HepG2 (cell line): Measurements from ENCODE around the gene PPM1M. TPM values are rescaled to one million over a fixed set of nuclear protein-coding genes. Genes with fewer than 3 reads are reported as not detected.

Source experiments
- CENPT ChIP-seq: sonication (generic); formaldehyde crosslinking; IDR thresholded peaks from 2 replicates; pipeline ENCODE4 v1.8.0; 2022; ENCODE audit warnings: low read depth, mild to moderate bottlenecking, moderate library complexity, missing genetic modification reagents
- DNMT3B ChIP-seq: conservative IDR thresholded peaks from 2 replicates; pipeline ENCODE4 v1.6.1; 2016; ENCODE audit warnings: missing biosample characterization, control low read depth
- FOXK1 ChIP-seq: sonication (generic); formaldehyde crosslinking; IDR thresholded peaks from 2 replicates; pipeline ENCODE4 v1.4.0; 2020; ENCODE audit warnings: low read depth, missing genetic modification reagents, borderline replicate concordance
- FOXO1 ChIP-seq: sonication (generic); formaldehyde crosslinking; IDR thresholded peaks from 2 replicates; pipeline ENCODE4 v1.4.0; 2020; ENCODE audit warnings: missing genetic modification reagents
- IKZF1 ChIP-seq: fragments of 450-650 bp; IDR thresholded peaks from 2 replicates; pipeline ENCODE4 v1.7.1; 2016
- IKZF5 ChIP-seq: IDR thresholded peaks from 2 replicates; pipeline ENCODE4 v1.6.1; 2018; ENCODE audit warnings: missing genetic modification reagents, mild to moderate bottlenecking, missing compliant biosample characterization
- KDM2A ChIP-seq: sonication (generic); formaldehyde crosslinking; IDR thresholded peaks from 2 replicates; pipeline ENCODE4 v1.4.0; 2020; ENCODE audit warnings: low read depth, missing genetic modification reagents, borderline replicate concordance
- KMT2B ChIP-seq: IDR thresholded peaks from 2 replicates; pipeline ENCODE4 v1.6.1; 2016; ENCODE audit warnings: missing genetic modification reagents, missing compliant biosample characterization
- MAX ChIP-seq: IDR thresholded peaks from 2 replicates; pipeline ENCODE4 v1.6.1; 2012; ENCODE audit warnings: inconsistent platforms
- MIER3 ChIP-seq: IDR thresholded peaks from 2 replicates; pipeline ENCODE4 v1.6.1; 2016; ENCODE audit warnings: missing compliant biosample characterization, borderline replicate concordance
- MXD1 ChIP-seq: sonication (generic); formaldehyde crosslinking; IDR thresholded peaks from 2 replicates; pipeline ENCODE4 v1.4.0; 2020; ENCODE audit warnings: mild to moderate bottlenecking, missing genetic modification reagents
- MYC ChIP-seq: sonication (generic); formaldehyde crosslinking; IDR thresholded peaks from 2 replicates; pipeline ENCODE4 v1.9.0; 2021; ENCODE audit warnings: missing genetic modification reagents, borderline replicate concordance
- NFE2L1 ChIP-seq: sonication (generic); formaldehyde crosslinking; IDR thresholded peaks from 2 replicates; pipeline ENCODE4 v1.4.0; 2020; ENCODE audit warnings: missing genetic modification reagents, mild to moderate bottlenecking, borderline replicate concordance
- NFKB2 ChIP-seq: sonication (generic); formaldehyde crosslinking; IDR thresholded peaks from 2 replicates; pipeline ENCODE4 v1.4.0; 2020; ENCODE audit warnings: missing genetic modification reagents, borderline replicate concordance
- POGZ ChIP-seq: sonication (generic); formaldehyde crosslinking; IDR thresholded peaks from 2 replicates; pipeline ENCODE4 v1.4.0; 2020; ENCODE audit warnings: mild to moderate bottlenecking, missing genetic modification reagents
- RAD51 ChIP-seq: fragments of 450-650 bp; IDR thresholded peaks from 2 replicates; pipeline ENCODE4 v1.6.1; 2016; ENCODE audit warnings: borderline replicate concordance
- SMAD1 ChIP-seq: sonication (generic); formaldehyde crosslinking; IDR thresholded peaks from 2 replicates; pipeline ENCODE4 v1.4.0; 2020; ENCODE audit warnings: missing genetic modification reagents, low read depth, mild to moderate bottlenecking, borderline replicate concordance
- ZBTB44 ChIP-seq: sonication (generic); formaldehyde crosslinking; IDR thresholded peaks from 2 replicates; pipeline ENCODE4 v1.4.0; 2020; ENCODE audit warnings: missing genetic modification reagents
- ZC3H13 ChIP-seq: sonication (generic); formaldehyde crosslinking; IDR thresholded peaks from 2 replicates; pipeline ENCODE4 v1.8.1; 2023; ENCODE audit warnings: mild to moderate bottlenecking, missing genetic modification reagents, moderate library complexity
- ZFP36L2 ChIP-seq: sonication (generic); formaldehyde crosslinking; IDR thresholded peaks from 2 replicates; pipeline ENCODE4 v1.4.0; 2020; ENCODE audit warnings: missing genetic modification reagents
- ZFP90 ChIP-seq: sonication (generic); formaldehyde crosslinking; IDR thresholded peaks from 2 replicates; pipeline ENCODE4 v1.8.0; 2022; ENCODE audit warnings: missing genetic modification reagents, mild to moderate bottlenecking, inconsistent platforms, borderline replicate concordance
- ZNF17 ChIP-seq: sonication (generic); formaldehyde crosslinking; IDR thresholded peaks from 2 replicates; pipeline ENCODE4 v1.5.0; 2020; ENCODE audit warnings: mild to moderate bottlenecking, missing genetic modification reagents
- ZNF235 ChIP-seq: sonication (generic); formaldehyde crosslinking; IDR thresholded peaks from 2 replicates; pipeline ENCODE4 v1.8.1; 2023; ENCODE audit warnings: mild to moderate bottlenecking, missing genetic modification reagents, borderline replicate concordance
- ZNF431 ChIP-seq: sonication (generic); formaldehyde crosslinking; IDR thresholded peaks from 2 replicates; pipeline ENCODE4 v1.9.0; 2022; ENCODE audit warnings: missing genetic modification reagents, low read depth, mild to moderate bottlenecking, borderline replicate concordance
- ZNF44 ChIP-seq: sonication (generic); formaldehyde crosslinking; IDR thresholded peaks from 2 replicates; pipeline ENCODE4 v1.5.1; 2020; ENCODE audit warnings: mild to moderate bottlenecking, missing genetic modification reagents
- ZNF513 ChIP-seq: sonication (generic); formaldehyde crosslinking; conservative IDR thresholded peaks from 2 replicates; pipeline ENCODE4 v1.5.0; 2020; ENCODE audit warnings: missing genetic modification reagents
- ZNF720 ChIP-seq: sonication (generic); formaldehyde crosslinking; IDR thresholded peaks from 2 replicates; pipeline ENCODE4 v1.4.0; 2020; ENCODE audit warnings: missing genetic modification reagents
- polyA plus RNA-seq, 8 experiments: library from polyadenylated mRNA; depleted of rRNA in 3 of 8; stranded (reverse) in 7 of 8; unstranded in 1 of 8; fragments of >200 nt; fragmentation: Illumina TruSeq in 4 of 8; extraction: Trizol in 4 of 8; gene quantifications; 2 replicates each; pipeline versions ENCODE4 v1.2.1 to v1.2.3, GENCODE V29; 2011 to 2016; ENCODE audit warnings: low read depth in 4 of 8, missing spikeins in 1 of 8, mixed read lengths in 1 of 8; ENCODE audit not compliant: insufficient read depth in 1 of 8
- total RNA-seq, 5 experiments: library from RNA; depleted of rRNA; stranded (reverse); fragments of >200 nt; fragmentation: Illumina TruSeq; extraction: Trizol; gene quantifications; 2 replicates each; pipeline ENCODE4 v1.2.3, GENCODE V29; 2016; ENCODE audit warnings: low read depth in 1 of 5

PPM1M gene
- total and polyA plus RNA-seq, 2 of the 13 experiments (the other 11 are each of a cell fraction or from before 2014, with no cell fraction given) = 2.5 to 5.9 TPM

DNA sequence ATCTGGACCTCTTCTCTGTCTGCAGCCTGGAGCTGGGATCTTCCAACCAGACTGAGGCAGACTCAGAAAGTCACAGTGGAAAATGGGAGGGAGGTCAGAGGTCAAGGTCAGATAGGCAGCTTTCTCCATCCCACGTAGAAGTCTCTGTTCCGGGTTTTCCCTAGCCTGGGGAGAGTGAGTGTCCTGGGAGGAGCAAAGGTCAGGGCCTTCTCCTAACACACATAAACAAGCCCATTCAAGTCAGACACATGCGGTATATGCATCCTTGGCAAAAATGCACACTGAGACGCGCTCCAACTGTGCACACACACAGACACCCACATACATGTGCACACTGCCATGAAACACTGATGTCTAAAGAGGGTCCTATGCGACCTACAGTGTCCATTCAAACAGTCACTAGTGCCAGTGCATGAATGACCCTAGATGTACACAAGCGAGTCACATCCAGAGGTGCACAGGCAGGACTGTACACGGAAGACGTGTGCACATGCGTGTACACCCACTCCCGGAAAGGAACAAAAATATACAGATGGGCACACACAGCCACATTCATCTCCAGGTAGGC, 7.3 kb upstream of the PPM1M start (continued):
- no peak for TF ChIP-seq ZFP90 (CRISPR knock-in tag)
- peak; percentile 93; the same call in 1 of the 2 replicates for TF ChIP-seq FOXK1 (CRISPR knock-in tag)
- TF ChIP-seq FOXO1 (CRISPR knock-in tag) = peak; percentile 94
- no peak for TF ChIP-seq KMT2B (CRISPR knock-in tag)
- no peak for TF ChIP-seq IKZF1
- peak; percentile 22; the same call in 1 of the 2 replicates for TF ChIP-seq MYC (CRISPR knock-in tag)
- no peak for TF ChIP-seq ZNF720 (CRISPR knock-in tag)
- peak; percentile 47 for TF ChIP-seq MXD1 (CRISPR knock-in tag)
- TF ChIP-seq ZNF235 = no peak
- no peak for TF ChIP-seq NFE2L1 (CRISPR knock-in tag)
- TF ChIP-seq IKZF5 (CRISPR knock-in tag) = peak; percentile 39; the same call in 1 of the 2 replicates
- 0 out of 2 replicates have a peak, but pooled peaks have one; percentile 45 for TF ChIP-seq NFKB2 (CRISPR knock-in tag)
- 0 out of 2 replicates have a peak, but pooled peaks have one; percentile 15 for TF ChIP-seq ZNF44 (CRISPR knock-in tag)
- no peak for TF ChIP-seq ZNF17 (CRISPR knock-in tag)
- peak; percentile 87 for TF ChIP-seq ZC3H13 (CRISPR knock-in tag)
- TF ChIP-seq CENPT (CRISPR knock-in tag) = 0 out of 2 replicates have a peak, but pooled peaks have one; percentile 22
- TF ChIP-seq DNMT3B = no peak
- no peak for TF ChIP-seq ZBTB44 (CRISPR knock-in tag)
- TF ChIP-seq ZNF513 (CRISPR knock-in tag) = no peak
- no peak; the same call in 1 of the 2 replicates for TF ChIP-seq ZNF431 (CRISPR knock-in tag)
- 0 out of 2 replicates have a peak, but pooled peaks have one; percentile 16 for TF ChIP-seq POGZ (CRISPR knock-in tag)
- no peak; the same call in 1 of the 2 replicates for TF ChIP-seq SMAD1 (CRISPR knock-in tag)
- TF ChIP-seq RAD51 = no peak
- peak; percentile 80 for TF ChIP-seq MAX
- peak; percentile 70; the same call in 1 of the 2 replicates for TF ChIP-seq MIER3 (CRISPR knock-in tag)
- no peak for TF ChIP-seq ZFP36L2 (CRISPR knock-in tag)
- TF ChIP-seq KDM2A (CRISPR knock-in tag) = peak; percentile 5; the same call in 1 of the 2 replicates
